ENCODE measurements around the gene FANCC.

GRCh38 chr9:95082401-95083084, 235.0 kb downstream of the FANCC start:
- TF ChIP-seq CTCF (IDR thresholded peaks at IDR 0.05) (no peak), POLR2A (IDR thresholded peaks at IDR 0.05) (no peak)

All from body of pancreas (tissue), 4 donors.